GM23338 (cell line): Measurements from ENCODE around the gene ATF6.

ENCODE experiments used
- CREB1 ChIP-seq: fragments of 250-450 bp; sonication (Bioruptor Pico); IDR thresholded peaks from 2 replicates; pipeline ENCODE4 v1.5.0; 2020; ENCODE audit warnings: low read depth, mild to moderate bottlenecking, moderate library complexity
- EZH2 ChIP-seq: fragments of 200-600 bp; sonication (generic); IDR thresholded peaks from one replicate; pipeline ENCODE4 v1.8.0; 2017; ENCODE audit warnings: antibody characterized with exemption, mild to moderate bottlenecking, low read depth; ENCODE audit not compliant: unreplicated experiment
- POLR2AphosphoS5 ChIP-seq: IDR thresholded peaks from 2 replicates; pipeline ENCODE4 v1.6.1; 2016; ENCODE audit warnings: antibody characterized with exemption, low read depth
- TF ChIP-seq, protein P1 (sequence below), 2 experiments: fragments of 200-600 bp in 1 of 2; sonication (generic) in 1 of 2; conservative IDR thresholded peaks; 2 replicates each; pipeline versions ENCODE4 v1.5.1 to v1.6.1; 2016 to 2017; ENCODE audit warnings: antibody characterized with exemption in 2 of 2, low read depth in 2 of 2, mild to moderate bottlenecking in 2 of 2, moderate library complexity in 1 of 2
- TF ChIP-seq, protein P2 (sequence below): IDR thresholded peaks from one replicate; pipeline ENCODE4 v1.6.1; 2018; ENCODE audit warnings: antibody characterized with exemption; ENCODE audit not compliant: unreplicated experiment
- TF ChIP-seq, protein P3 (sequence below): IDR thresholded peaks from 2 replicates; pipeline ENCODE4 v1.6.1; 2016; ENCODE audit warnings: antibody characterized with exemption

DNA sequence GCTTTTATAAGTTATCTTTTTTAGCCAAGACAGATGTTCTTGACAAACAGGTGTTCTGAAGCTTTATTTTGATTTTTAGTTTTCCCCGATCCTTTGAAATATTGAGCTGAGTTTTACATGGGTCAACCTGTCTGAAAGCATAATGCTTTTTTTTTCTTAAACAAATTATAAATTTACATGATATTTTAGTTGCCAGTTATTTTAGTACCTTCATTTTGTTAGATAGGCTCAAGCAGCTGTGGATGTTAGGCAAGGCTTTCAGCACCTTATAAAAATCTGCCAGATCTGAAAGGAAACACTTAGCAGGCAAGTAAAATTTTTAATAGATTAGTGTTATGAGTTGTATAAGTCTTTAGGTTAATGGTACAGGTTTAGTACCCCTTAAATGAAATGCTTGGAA is 33.7 kb downstream of the ATF6 start:
- TF ChIP-seq, protein P1, sequence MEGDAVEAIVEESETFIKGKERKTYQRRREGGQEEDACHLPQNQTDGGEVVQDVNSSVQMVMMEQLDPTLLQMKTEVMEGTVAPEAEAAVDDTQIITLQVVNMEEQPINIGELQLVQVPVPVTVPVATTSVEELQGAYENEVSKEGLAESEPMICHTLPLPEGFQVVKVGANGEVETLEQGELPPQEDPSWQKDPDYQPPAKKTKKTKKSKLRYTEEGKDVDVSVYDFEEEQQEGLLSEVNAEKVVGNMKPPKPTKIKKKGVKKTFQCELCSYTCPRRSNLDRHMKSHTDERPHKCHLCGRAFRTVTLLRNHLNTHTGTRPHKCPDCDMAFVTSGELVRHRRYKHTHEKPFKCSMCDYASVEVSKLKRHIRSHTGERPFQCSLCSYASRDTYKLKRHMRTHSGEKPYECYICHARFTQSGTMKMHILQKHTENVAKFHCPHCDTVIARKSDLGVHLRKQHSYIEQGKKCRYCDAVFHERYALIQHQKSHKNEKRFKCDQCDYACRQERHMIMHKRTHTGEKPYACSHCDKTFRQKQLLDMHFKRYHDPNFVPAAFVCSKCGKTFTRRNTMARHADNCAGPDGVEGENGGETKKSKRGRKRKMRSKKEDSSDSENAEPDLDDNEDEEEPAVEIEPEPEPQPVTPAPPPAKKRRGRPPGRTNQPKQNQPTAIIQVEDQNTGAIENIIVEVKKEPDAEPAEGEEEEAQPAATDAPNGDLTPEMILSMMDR (conservative IDR thresholded peaks at IDR 0.05; ENCODE audit: low read depth in 2 of 2) = no peak
- no peak for TF ChIP-seq POLR2AphosphoS5
- no peak for TF ChIP-seq EZH2
- TF ChIP-seq, protein P2, sequence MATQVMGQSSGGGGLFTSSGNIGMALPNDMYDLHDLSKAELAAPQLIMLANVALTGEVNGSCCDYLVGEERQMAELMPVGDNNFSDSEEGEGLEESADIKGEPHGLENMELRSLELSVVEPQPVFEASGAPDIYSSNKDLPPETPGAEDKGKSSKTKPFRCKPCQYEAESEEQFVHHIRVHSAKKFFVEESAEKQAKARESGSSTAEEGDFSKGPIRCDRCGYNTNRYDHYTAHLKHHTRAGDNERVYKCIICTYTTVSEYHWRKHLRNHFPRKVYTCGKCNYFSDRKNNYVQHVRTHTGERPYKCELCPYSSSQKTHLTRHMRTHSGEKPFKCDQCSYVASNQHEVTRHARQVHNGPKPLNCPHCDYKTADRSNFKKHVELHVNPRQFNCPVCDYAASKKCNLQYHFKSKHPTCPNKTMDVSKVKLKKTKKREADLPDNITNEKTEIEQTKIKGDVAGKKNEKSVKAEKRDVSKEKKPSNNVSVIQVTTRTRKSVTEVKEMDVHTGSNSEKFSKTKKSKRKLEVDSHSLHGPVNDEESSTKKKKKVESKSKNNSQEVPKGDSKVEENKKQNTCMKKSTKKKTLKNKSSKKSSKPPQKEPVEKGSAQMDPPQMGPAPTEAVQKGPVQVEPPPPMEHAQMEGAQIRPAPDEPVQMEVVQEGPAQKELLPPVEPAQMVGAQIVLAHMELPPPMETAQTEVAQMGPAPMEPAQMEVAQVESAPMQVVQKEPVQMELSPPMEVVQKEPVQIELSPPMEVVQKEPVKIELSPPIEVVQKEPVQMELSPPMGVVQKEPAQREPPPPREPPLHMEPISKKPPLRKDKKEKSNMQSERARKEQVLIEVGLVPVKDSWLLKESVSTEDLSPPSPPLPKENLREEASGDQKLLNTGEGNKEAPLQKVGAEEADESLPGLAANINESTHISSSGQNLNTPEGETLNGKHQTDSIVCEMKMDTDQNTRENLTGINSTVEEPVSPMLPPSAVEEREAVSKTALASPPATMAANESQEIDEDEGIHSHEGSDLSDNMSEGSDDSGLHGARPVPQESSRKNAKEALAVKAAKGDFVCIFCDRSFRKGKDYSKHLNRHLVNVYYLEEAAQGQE = no peak
- TF ChIP-seq, protein P3, sequence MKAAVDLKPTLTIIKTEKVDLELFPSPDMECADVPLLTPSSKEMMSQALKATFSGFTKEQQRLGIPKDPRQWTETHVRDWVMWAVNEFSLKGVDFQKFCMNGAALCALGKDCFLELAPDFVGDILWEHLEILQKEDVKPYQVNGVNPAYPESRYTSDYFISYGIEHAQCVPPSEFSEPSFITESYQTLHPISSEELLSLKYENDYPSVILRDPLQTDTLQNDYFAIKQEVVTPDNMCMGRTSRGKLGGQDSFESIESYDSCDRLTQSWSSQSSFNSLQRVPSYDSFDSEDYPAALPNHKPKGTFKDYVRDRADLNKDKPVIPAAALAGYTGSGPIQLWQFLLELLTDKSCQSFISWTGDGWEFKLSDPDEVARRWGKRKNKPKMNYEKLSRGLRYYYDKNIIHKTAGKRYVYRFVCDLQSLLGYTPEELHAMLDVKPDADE = no peak
- TF ChIP-seq CREB1 (CRISPR knock-in tag) = no peak
